Kidney epithelial cell (primary cell): ENCODE measurements around the gene ADM2. TPM values are rescaled to one million over a fixed set of nuclear protein-coding genes. Genes with fewer than 3 reads are reported as not detected.

Experiments
- DNase-seq: peaks from one replicate; pipeline ENCODE4 v3.0.0-alpha.2; 2010; ENCODE audit warnings: low read depth
- H3K27me3 ChIP-seq: 2 replicates; pipeline ENCODE4 v1.6.0; 2011; ENCODE audit warnings: low read length; ENCODE audit not compliant: control insufficient read depth, insufficient read depth
- H3K36me3 ChIP-seq: 2 replicates; pipeline ENCODE4 v1.5.1; 2011; ENCODE audit warnings: low read length; ENCODE audit not compliant: control insufficient read depth, insufficient read depth
- H3K4me3 ChIP-seq: 2 replicates; pipeline ENCODE4 v1.5.1; 2011; ENCODE audit warnings: low read depth, mild to moderate bottlenecking, control low read depth, low read length
- CTCF ChIP-seq: IDR thresholded peaks from 2 replicates; pipeline ENCODE4 v1.5.1; 2011; ENCODE audit warnings: mild to moderate bottlenecking, moderate library complexity, low read length, control low read depth, inconsistent platforms; ENCODE audit not compliant: insufficient read depth, poor library complexity, severe bottlenecking
- total RNA-seq: library from RNA; depleted of rRNA; stranded (reverse); fragments of >200 nt; gene quantifications from 2 replicates; pipeline ENCODE4 v1.2.3, GENCODE V29; 2015

Gene ADM2
- total RNA-seq, 1 donor from 2014 or later: 27.3 TPM

DNA sequence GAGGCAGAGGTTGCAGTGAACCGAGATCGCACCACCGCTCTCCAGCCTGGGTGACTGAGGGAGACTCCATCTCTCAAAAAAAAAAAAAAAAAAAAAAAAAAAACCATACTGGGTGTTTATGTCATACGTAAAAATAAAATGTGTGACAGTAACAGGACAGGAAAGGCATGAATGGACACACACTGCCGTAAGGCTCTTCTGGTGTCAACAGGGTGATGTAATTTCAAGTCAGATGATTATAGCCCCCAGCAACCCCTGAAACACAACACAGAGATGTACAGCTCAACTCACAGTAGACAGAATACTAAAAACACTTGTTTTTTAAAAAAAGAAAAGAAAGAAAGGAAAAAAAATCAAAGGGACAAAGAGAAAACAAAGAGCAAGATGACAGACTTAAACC lies 28.7 kb upstream of the ADM2 start:
- TF ChIP-seq CTCF: no peak
- Histone ChIP-seq H3K27me3 (no peaks in the 10 kb centered on the region), H3K4me3 (no peak overlapping the region), H3K36me3 (peaks cover 5% of the 10 kb centered on the region)
- no peak for DNase-seq

GRCh38 chr22:50454556-50455075 lies 26.7 kb upstream of the ADM2 start:
- Histone ChIP-seq H3K4me3 (no peak overlapping the region), H3K36me3 (peaks cover 4% of the 10 kb centered on the region), H3K27me3 (no peaks in the 10 kb centered on the region)

DNA sequence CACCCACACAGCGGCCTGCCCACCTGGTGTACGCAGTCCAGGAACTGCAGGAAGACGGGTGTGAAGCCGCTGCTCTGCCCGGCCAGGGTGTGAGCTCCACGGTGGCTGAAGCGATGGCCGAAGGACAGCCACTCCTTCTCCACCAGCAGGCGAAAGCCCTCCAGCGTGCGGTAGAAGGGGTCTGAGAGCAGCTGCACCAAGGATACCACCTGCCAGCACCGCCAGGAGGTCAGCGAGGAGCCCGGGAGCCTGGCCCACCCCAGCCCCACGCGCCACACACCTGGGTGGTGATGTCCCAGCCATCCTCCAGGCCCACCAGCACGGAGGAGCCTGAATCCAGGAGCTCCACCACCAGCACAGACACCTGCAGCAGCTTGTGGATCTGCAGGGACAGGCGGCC lies 26.1 kb upstream of the ADM2 start:
- no peaks in the 10 kb centered on the region for H3K27me3 ChIP-seq

More at GRCh38 chr22:50454556-50455075, 26.7 kb upstream of the ADM2 start:
- TF ChIP-seq CTCF: no peak
- DNase-seq: no peak

DNA sequence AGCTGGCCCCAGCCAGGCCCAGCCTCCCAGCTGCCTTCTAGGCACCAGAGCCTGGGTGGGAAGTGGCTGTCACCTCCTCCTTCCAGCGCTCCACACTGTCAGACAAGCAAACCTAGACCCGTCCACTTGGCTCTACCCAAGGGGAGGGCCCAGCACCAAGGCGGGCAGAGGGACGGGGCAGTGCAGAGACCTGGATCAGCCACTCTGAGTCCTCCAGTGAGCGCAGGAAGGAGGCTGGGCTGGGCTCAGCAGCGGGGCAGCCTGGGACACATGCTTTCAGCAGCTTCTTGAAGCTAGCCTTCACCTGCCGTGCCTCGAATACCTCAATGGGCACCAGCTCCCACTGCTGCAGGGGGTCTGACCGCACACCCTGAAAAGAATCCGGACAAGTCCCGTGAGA lies 25.3 kb upstream of the ADM2 start:
- H3K36me3 ChIP-seq: peaks cover 4% of the 10 kb centered on the region
- no peak overlapping the region for H3K4me3 ChIP-seq
- no peak for DNase-seq
- no peaks in the 10 kb centered on the region for H3K27me3 ChIP-seq
- TF ChIP-seq CTCF: no peak

More for the DNA sequence above, 26.1 kb upstream of the ADM2 start:
- Histone ChIP-seq H3K4me3 (no peak overlapping the region), H3K36me3 (peaks cover 4% of the 10 kb centered on the region)
- no peak for DNase-seq
- TF ChIP-seq CTCF: no peak

- Histone ChIP-seq H3K27me3 (no peaks in the 10 kb centered on the region), H3K36me3 (peaks cover 6% of the 10 kb centered on the region), H3K4me3 (no peak overlapping the region)
- peak; percentile 41 for TF ChIP-seq CTCF
- no peak for DNase-seq
Measured at GRCh38 chr22:50456466-50457234, 24.7 kb upstream of the ADM2 start.
